RWPE1 (cell line): ENCODE data around the gene PTCRA.

Source experiments
- CTCF ChIA-PET: fragments of 350-600 bp; sonication (Branson Sonifier 250); formaldehyde crosslinking; extraction: SDS; loops from one replicate; lab custom pipeline; 2021; lab: Yijun Ruan, JAX
- POLR2A ChIA-PET: fragments of 400-600 bp; formaldehyde crosslinking; extraction: SDS; loops from one replicate; lab custom pipeline; 2020; ENCODE audit warnings: antibody characterized with exemption; ENCODE audit not compliant: low non-redundant PET; lab: Yijun Ruan, JAX
- DNase-seq: peaks from one replicate; pipeline ENCODE4 v3.0.0; 2012; ENCODE audit warnings: low spot score
- H3K27ac ChIP-seq: fragments of 450-650 bp; 2 replicates; pipeline ENCODE4 v1.5.1; 2017
- CTCF ChIP-seq: fragments of 450-650 bp; conservative IDR thresholded peaks from 2 replicates; pipeline ENCODE4 v1.5.1; 2017; ENCODE audit warnings: low read depth, mild to moderate bottlenecking

PTCRA gene

GRCh38 chr6:42904467-42904866 is 11.4 kb upstream of the PTCRA start:
- TF ChIP-seq CTCF = no peak
- no peak for DNase-seq
- no peak overlapping the region for H3K27ac ChIP-seq
- CTCF ChIA-PET = interaction anchor here (0.5 kb wide), 1 partner anchor 115 kb away, joined by 3 read pairs; no protein-coding TSS in a partner anchor
- POLR2A ChIA-PET = no interaction called here

GRCh38 chr6:42907336-42907735 is 8.5 kb upstream of the PTCRA start:
- no peak for DNase-seq
- no peak for TF ChIP-seq CTCF
- ChIA-PET CTCF (interaction anchor here (0.6 kb wide), 1 partner anchor 206 kb away, joined by 3 read pairs; no protein-coding TSS in a partner anchor), POLR2A (no interaction called here)
- no peak overlapping the region for H3K27ac ChIP-seq

- ChIA-PET POLR2A (no interaction called here), CTCF (no interaction called here)
- no peak for TF ChIP-seq CTCF
Observed at GRCh38 chr6:42909835-42910234, 6.0 kb upstream of the PTCRA start.

GRCh38 chr6:42911171-42912021 is 4.5 kb upstream of the PTCRA start:
- no peak overlapping the region for H3K27ac ChIP-seq
- ChIA-PET CTCF (interaction anchor here (0.7 to 0.9 kb wide), 2 partner anchors 11 to 12 kb away, joined by 3 to 5 read pairs; no protein-coding TSS in a partner anchor), POLR2A (no interaction called here)
- no peak for DNase-seq
- no peak for TF ChIP-seq CTCF

More at GRCh38 chr6:42909835-42910234, 6.0 kb upstream of the PTCRA start:
- H3K27ac ChIP-seq = no peak overlapping the region
- DNase-seq = no peak

GRCh38 chr6:42914546-42914945 is 1.3 kb upstream of the PTCRA start:
- no peak for DNase-seq
- ChIA-PET POLR2A (no interaction called here), CTCF (interaction anchor here (0.6 kb wide), 2 partner anchors 15 to 1405 kb away, joined by 3 read pairs; no protein-coding TSS in a partner anchor)
- TF ChIP-seq CTCF = no peak
- no peak overlapping the region for H3K27ac ChIP-seq

GRCh38 chr6:42916288-42916687 is 435 bp downstream of the PTCRA start:
- ChIA-PET POLR2A (no interaction called here), CTCF (no interaction called here)
- TF ChIP-seq CTCF = no peak
- DNase-seq = no peak
- no peak overlapping the region for H3K27ac ChIP-seq
